OCI-LY3 (cell line): ENCODE measurements around the gene ADIG.

Experiments used
- H2AFZ ChIP-seq: fragments of 200-600, 300-600 bp; shearing (Covaris generic); 2 replicates; pipeline ENCODE4 v1.6.0; 2014; ENCODE audit warnings: antibody characterized with exemption, low read depth, low read length
- H3K27ac ChIP-seq: fragments of 200-600, 300-600 bp; sonication (generic); 2 replicates; pipeline ENCODE4 v1.5.1; 2014; ENCODE audit warnings: mild to moderate bottlenecking, low read length, moderate library complexity, mixed read lengths
- H3K27me3 ChIP-seq: fragments of 200-600, 300-600 bp; sonication (generic); 2 replicates; pipeline ENCODE4 v1.6.1; 2014; ENCODE audit warnings: low read depth, low read length, mixed read lengths
- H3K36me3 ChIP-seq: fragments of 200-600, 300-600 bp; sonication (generic); replicated peaks from 2 replicates; pipeline ENCODE3; 2014; ENCODE audit warnings: low read depth, low read length, mixed read lengths
- H3K4me1 ChIP-seq: fragments of 300-600, 200-600 bp; sonication (generic); 2 replicates; pipeline ENCODE4 v1.6.1; 2014; ENCODE audit warnings: low read length, mixed read lengths
- H3K4me2 ChIP-seq: fragments of 200-600, 300-600 bp; sonication (generic); 2 replicates; pipeline ENCODE4 v1.6.1; 2014; ENCODE audit warnings: low read length, mixed read lengths
- H3K4me3 ChIP-seq: fragments of 300-600, 200-600 bp; sonication (generic); 2 replicates; pipeline ENCODE4 v1.5.1; 2014; ENCODE audit warnings: antibody characterized with exemption, mild to moderate bottlenecking, low read length, moderate library complexity
- H3K79me2 ChIP-seq: fragments of 300-600, 200-600 bp; shearing (Covaris generic); 2 replicates; pipeline ENCODE4 v1.6.1; 2014; ENCODE audit warnings: mild to moderate bottlenecking, low read length, mixed read lengths
- H3K9ac ChIP-seq: fragments of 300-600, 200-600 bp; shearing (Covaris generic); 2 replicates; pipeline ENCODE4 v1.6.0; 2014; ENCODE audit warnings: mild to moderate bottlenecking, low read length, moderate library complexity
- H3K9me3 ChIP-seq: fragments of 200-600, 300-600 bp; shearing (Covaris generic); 2 replicates; pipeline ENCODE4 v1.6.1; 2014; ENCODE audit warnings: low read length, mixed read lengths; ENCODE audit not compliant: insufficient read depth
- H4K20me1 ChIP-seq: fragments of 200-600, 300-600 bp; sonication (generic); 2 replicates; pipeline ENCODE4 v1.6.1; 2016; ENCODE audit warnings: low read length, mixed read lengths; ENCODE audit not compliant: insufficient read depth
- EZH2phosphoT487 ChIP-seq: fragments of 200-600 bp; shearing (Covaris generic); IDR thresholded peaks from 2 replicates; pipeline ENCODE4 v1.6.1; 2018; ENCODE audit warnings: antibody characterized with exemption, mixed run types, low read depth
- TF ChIP-seq, protein P1 (sequence below): fragments of 200-600, 300-600 bp; sonication (generic); IDR thresholded peaks from 2 replicates; pipeline ENCODE4 v1.5.1; 2014; ENCODE audit warnings: antibody characterized with exemption, low read length, low read depth

ADIG gene

DNA sequence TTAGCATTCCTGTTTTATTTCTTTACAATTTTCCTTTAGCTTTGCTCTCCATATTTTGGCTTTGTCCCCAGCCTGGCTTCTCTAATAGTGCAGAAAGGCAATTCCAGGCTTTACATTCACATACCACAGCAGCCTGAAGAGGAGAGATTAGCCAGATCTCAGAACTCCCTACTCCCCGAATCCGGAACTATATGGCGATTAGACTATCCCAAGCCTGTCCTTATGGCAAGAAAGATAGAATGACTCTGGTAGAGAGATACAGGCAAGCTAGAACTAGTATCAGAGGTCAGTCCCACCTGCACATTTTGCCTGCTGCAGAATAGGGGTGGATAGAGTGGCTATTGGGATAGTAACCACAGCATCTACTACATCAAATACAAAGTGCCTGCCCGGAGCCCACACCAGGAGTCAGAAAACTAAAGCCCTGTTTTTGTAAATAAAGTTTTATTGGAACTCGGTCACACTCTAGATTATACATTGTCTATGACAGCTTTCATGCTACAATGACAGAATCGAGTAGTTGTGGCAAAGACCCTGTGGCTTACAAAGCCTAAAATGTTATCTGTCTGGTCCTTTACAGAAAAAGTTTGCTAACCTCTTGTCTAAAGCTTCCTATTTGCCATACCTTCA is 17.1 kb upstream of the ADIG start:
- H2AFZ ChIP-seq: no peak overlapping the region
- no peaks in the 10 kb centered on the region for H4K20me1 ChIP-seq
- peaks cover 32% of the 10 kb centered on the region for H3K36me3 ChIP-seq
- no peaks in the 10 kb centered on the region for H3K79me2 ChIP-seq
- H3K9ac ChIP-seq: no peak overlapping the region
- H3K9me3 ChIP-seq: no peaks in the 10 kb centered on the region
- no peaks in the 10 kb centered on the region for H3K27me3 ChIP-seq
- no peak for TF ChIP-seq EZH2phosphoT487
- TF ChIP-seq, protein P1, sequence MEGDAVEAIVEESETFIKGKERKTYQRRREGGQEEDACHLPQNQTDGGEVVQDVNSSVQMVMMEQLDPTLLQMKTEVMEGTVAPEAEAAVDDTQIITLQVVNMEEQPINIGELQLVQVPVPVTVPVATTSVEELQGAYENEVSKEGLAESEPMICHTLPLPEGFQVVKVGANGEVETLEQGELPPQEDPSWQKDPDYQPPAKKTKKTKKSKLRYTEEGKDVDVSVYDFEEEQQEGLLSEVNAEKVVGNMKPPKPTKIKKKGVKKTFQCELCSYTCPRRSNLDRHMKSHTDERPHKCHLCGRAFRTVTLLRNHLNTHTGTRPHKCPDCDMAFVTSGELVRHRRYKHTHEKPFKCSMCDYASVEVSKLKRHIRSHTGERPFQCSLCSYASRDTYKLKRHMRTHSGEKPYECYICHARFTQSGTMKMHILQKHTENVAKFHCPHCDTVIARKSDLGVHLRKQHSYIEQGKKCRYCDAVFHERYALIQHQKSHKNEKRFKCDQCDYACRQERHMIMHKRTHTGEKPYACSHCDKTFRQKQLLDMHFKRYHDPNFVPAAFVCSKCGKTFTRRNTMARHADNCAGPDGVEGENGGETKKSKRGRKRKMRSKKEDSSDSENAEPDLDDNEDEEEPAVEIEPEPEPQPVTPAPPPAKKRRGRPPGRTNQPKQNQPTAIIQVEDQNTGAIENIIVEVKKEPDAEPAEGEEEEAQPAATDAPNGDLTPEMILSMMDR: no peak
- H3K27ac ChIP-seq: no peak overlapping the region
- no peaks in the 10 kb centered on the region for H3K4me1 ChIP-seq
- H3K4me2 ChIP-seq: no peak overlapping the region
- no peak overlapping the region for H3K4me3 ChIP-seq

DNA sequence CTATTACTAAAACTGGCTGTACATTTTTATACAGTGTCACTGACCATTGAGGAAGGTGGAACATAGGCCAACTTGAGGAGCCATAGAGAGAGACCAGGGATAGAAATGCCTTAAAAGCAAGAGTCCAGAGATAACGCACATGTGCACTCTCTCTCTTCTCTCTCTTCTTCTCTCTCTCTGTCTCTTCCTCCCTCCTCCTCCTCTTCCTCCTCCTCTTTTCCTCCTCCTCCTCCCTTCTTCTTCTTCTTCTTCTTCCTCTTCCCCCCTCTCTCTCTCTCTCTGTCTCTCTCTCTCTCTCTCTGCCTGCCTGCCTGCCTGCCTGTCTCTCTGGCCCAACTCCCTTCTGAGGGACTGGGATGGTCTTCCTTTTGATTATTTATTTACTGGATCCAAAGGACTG is 16.3 kb upstream of the ADIG start:
- Histone ChIP-seq H3K79me2 (no peaks in the 10 kb centered on the region), H2AFZ (no peak overlapping the region), H3K9ac (no peak overlapping the region), H3K9me3 (no peaks in the 10 kb centered on the region), H3K4me3 (no peak overlapping the region), H3K36me3 (peaks cover 29% of the 10 kb centered on the region), H3K27ac (no peak overlapping the region), H3K4me2 (no peak overlapping the region), H3K4me1 (no peaks in the 10 kb centered on the region), H4K20me1 (no peaks in the 10 kb centered on the region), H3K27me3 (no peaks in the 10 kb centered on the region)
- TF ChIP-seq, protein P1: no peak
- no peak for TF ChIP-seq EZH2phosphoT487

DNA sequence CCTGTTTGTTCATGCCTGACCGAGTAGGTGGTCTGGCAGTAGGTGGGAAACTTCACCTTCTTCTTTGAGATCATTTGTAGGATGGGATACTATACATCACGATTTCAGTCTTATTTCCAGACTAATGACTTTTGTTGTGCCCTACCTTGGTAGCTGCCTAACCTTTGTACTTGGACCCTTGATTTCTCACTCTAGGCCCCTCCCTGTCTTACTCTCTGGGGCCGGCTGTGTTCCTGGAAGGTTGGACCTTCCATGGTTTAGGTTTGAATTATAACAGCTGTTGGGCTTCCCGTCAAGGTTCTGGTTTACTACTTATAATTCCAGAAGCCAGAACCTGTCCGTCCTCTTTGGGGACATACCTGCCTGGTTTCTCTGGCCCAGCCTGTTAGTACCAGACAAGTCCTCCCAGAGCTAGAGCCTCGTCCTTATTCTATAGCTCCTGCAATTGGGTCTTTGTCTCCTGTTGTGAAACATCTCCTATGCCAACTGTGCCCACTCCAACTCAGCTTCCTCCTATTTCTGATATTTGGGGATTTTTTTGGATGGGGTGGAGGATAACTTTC is 14.9 kb upstream of the ADIG start:
- no peak for TF ChIP-seq EZH2phosphoT487
- TF ChIP-seq, protein P1: no peak
- no peak overlapping the region for H3K4me2 ChIP-seq
- H3K79me2 ChIP-seq: no peaks in the 10 kb centered on the region
- no peaks in the 10 kb centered on the region for H4K20me1 ChIP-seq
- no peaks in the 10 kb centered on the region for H3K4me1 ChIP-seq
- H3K27me3 ChIP-seq: no peaks in the 10 kb centered on the region
- H3K27ac ChIP-seq: no peak overlapping the region
- H3K4me3 ChIP-seq: no peak overlapping the region
- H3K9me3 ChIP-seq: no peaks in the 10 kb centered on the region
- peaks cover 31% of the 10 kb centered on the region for H3K36me3 ChIP-seq
- H3K9ac ChIP-seq: no peak overlapping the region
- no peak overlapping the region for H2AFZ ChIP-seq

DNA sequence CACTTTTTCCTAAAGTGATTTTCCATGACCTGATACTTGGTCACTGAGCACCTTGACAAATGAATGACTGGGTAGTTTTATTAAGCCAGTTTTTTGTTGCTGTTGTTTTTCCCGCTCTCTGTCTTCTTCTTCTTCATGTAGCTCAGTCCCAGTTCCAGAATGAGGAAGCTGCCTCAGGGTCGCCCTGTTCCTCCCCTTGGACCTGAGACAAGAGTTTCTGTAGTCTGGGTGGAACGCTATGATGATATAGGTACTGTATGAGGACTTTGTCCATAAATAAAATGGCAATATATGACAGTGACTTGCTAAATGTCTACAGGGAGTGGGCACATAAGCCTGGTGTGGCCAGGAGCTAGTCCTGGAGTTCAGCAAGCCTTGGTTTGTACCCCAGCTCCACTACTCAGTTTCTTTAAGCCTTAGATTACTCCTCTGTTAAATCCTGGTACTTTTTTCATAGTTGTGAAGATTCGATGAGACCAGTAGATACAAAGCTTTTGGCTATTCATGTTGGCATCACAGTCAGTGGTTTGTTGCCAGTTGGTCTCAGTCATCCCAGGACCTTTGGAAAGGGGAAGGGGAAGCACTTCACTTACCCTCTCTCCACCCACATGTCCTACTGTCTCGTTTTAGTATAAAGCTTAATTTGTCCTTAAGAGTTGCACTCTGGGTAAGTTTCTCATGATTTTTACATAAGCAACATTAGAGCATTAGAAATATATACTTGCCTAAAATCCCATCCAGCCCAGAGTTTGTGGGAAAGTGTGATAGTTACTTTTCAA is 11.1 kb upstream of the ADIG start:
- no peak overlapping the region for H2AFZ ChIP-seq
- H4K20me1 ChIP-seq: no peaks in the 10 kb centered on the region
- H3K79me2 ChIP-seq: no peaks in the 10 kb centered on the region
- H3K4me2 ChIP-seq: no peak overlapping the region
- peaks cover 34% of the 10 kb centered on the region for H3K36me3 ChIP-seq
- H3K9me3 ChIP-seq: no peaks in the 10 kb centered on the region
- no peak for TF ChIP-seq EZH2phosphoT487
- TF ChIP-seq, protein P1: no peak
- H3K27ac ChIP-seq: no peak overlapping the region
- H3K4me1 ChIP-seq: no peaks in the 10 kb centered on the region
- no peak overlapping the region for H3K9ac ChIP-seq
- H3K27me3 ChIP-seq: no peaks in the 10 kb centered on the region
- H3K4me3 ChIP-seq: no peak overlapping the region
